GM23338 (cell line): Measurements from ENCODE around the gene RHOV.

Experiments used
- CREB1 ChIP-seq: fragments of 250-450 bp; sonication (Bioruptor Pico); IDR thresholded peaks from 2 replicates; pipeline ENCODE4 v1.5.0; 2020; ENCODE audit warnings: low read depth, mild to moderate bottlenecking, moderate library complexity
- CTCF ChIP-seq, 2 experiments: fragments of 200-600 bp in 1 of 2; sonication (generic) in 1 of 2; conservative IDR thresholded peaks; 2 replicates each; pipeline versions ENCODE4 v1.5.1 to v1.6.1; 2016 to 2017; ENCODE audit warnings: antibody characterized with exemption in 2 of 2, low read depth in 2 of 2, mild to moderate bottlenecking in 2 of 2, moderate library complexity in 1 of 2
- EZH2 ChIP-seq: fragments of 200-600 bp; sonication (generic); IDR thresholded peaks from one replicate; pipeline ENCODE4 v1.8.0; 2017; ENCODE audit warnings: antibody characterized with exemption, mild to moderate bottlenecking, low read depth; ENCODE audit not compliant: unreplicated experiment
- EZH2phosphoT487 ChIP-seq: fragments of 200-600 bp; sonication (generic); IDR thresholded peaks from one replicate; pipeline ENCODE4 v1.8.1; 2018; ENCODE audit warnings: antibody characterized with exemption; ENCODE audit not compliant: unreplicated experiment
- JUNB ChIP-seq: IDR thresholded peaks from one replicate; pipeline ENCODE4 v1.6.1; 2016; ENCODE audit warnings: antibody characterized with exemption; ENCODE audit not compliant: unreplicated experiment
- POLR2AphosphoS5 ChIP-seq: IDR thresholded peaks from 2 replicates; pipeline ENCODE4 v1.6.1; 2016; ENCODE audit warnings: antibody characterized with exemption, low read depth
- REST ChIP-seq: IDR thresholded peaks from one replicate; pipeline ENCODE4 v1.6.1; 2018; ENCODE audit warnings: antibody characterized with exemption; ENCODE audit not compliant: unreplicated experiment
- ZNF114 ChIP-seq: fragments of 250-450 bp; sonication (Bioruptor Pico); IDR thresholded peaks from 2 replicates; pipeline ENCODE4 v1.5.0; 2020; ENCODE audit warnings: mild to moderate bottlenecking, moderate library complexity
- ZNF331 ChIP-seq: fragments of 250-450 bp; sonication (Bioruptor Pico); IDR thresholded peaks from 2 replicates; pipeline ENCODE4 v1.5.0; 2020; ENCODE audit warnings: low read depth, mild to moderate bottlenecking, moderate library complexity

GRCh38 chr15:40923551-40923950 is 49.5 kb upstream of the RHOV start:
- TF ChIP-seq EZH2phosphoT487: no peak
- no peak for TF ChIP-seq EZH2
- TF ChIP-seq CTCF (conservative IDR thresholded peaks at IDR 0.05; ENCODE audit: low read depth in 2 of 2): no peak
- no peak for TF ChIP-seq POLR2AphosphoS5
- TF ChIP-seq REST: no peak
- TF ChIP-seq JUNB: no peak
- no peak for TF ChIP-seq CREB1 (CRISPR knock-in tag)
- no peak for TF ChIP-seq ZNF331 (CRISPR knock-in tag)
- no peak for TF ChIP-seq ZNF114
